NCI-H69 (cell line): ENCODE results near the gene PHLDB2.

ENCODE experiments used
- DNase-seq: peaks from one replicate; lab custom pipeline; 2025; lab: John Stamatoyannopoulos, UW

The PHLDB2 gene

DNA sequence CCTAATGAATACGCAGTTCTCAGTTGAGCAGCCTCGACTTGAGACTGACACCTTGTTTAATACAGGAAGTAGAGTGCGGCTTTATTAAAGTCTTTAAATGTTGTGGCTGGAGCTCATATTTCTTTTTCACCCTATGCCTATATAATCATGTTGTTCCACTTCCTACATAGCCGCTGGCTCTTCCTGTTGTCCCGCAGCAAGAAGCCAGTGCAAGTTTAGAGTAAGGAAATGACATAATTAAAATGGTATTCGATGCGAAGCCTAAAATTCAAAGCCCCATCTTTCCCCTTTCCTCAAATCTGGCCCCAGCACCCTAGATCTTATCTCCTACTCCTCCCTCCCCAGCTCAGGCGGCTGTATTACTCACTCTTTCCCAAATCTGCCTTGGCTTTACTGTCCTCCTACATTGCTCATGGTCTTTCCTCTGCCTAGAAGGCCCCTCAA is 7.5 kb upstream of the PHLDB2 start:
- no peak for DNase-seq

DNA sequence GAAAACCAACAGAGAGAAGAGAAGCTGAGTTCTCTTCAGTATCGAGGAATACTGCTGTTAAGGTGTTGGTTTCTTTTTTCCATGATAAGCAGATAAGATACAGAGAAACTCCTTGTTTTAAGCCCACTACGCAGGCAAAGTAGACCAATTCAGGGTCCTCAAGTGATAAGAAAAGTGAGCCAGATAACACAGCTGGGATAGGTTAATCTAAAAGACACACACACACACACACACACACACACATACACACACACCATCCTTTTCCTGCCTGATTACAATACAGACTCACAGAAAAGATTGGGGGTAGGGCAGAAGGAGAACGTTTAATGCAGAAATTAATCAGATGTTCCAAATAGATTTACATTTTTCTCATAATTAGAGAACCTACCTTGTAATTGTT is 6.5 kb upstream of the PHLDB2 start:
- DNase-seq: no peak

DNA sequence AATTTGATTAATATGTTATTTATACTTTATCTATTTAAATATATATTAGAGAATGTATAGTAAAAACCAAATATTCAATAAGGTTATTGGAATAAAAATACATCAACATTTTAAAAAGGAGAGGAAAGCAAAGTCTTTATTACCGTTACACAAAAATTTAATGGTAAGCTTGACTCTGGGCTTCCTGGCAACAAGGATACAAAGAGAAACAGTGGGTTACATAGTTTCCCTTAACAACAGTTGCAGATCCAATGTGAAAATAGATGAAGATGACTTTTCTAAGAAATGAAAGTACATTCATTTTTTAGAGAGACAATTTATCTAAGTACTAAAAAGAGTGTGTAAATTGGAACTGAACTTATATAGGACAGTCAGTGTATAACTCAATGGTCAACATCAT is 6.0 kb upstream of the PHLDB2 start:
- no peak for DNase-seq

DNA sequence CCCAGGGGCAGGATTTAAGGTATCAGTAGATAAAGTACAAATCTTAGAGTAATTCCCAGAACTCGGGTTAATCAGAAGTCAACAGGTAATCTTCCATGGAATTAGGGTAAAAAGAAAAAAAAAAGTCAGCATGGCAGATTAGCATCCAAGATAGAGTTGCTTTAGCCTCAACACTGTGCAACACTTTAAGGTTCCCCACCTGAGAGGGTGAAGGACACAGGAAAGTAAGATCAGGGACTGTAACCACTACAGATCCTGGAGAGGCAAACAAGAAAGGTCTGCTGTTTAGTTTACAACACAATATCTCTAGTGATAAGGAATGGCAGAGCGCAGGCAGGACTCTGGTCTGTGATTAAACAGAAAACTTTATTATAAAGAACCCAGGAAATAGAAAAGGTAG is 4.1 kb upstream of the PHLDB2 start:
- DNase-seq: no peak

DNA sequence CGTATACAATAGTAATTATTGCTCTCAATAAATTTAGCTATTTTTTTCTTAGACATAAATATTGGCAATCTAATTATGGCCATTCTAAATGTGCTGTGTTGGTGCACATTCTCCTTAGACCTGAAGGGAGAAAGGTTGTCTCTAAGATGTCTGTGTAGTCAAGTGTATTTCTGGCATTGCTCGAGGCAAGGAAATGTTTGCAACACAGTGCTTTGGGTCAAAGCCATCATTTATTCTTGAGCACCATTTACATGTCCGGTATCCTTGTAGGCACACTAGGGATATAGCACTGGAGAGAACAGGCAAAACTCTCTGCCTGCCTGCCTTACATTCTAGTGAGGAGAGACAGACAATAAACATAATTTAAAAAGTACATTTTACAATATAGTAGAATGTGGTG is 2.6 kb upstream of the PHLDB2 start:
- no peak for DNase-seq

DNA sequence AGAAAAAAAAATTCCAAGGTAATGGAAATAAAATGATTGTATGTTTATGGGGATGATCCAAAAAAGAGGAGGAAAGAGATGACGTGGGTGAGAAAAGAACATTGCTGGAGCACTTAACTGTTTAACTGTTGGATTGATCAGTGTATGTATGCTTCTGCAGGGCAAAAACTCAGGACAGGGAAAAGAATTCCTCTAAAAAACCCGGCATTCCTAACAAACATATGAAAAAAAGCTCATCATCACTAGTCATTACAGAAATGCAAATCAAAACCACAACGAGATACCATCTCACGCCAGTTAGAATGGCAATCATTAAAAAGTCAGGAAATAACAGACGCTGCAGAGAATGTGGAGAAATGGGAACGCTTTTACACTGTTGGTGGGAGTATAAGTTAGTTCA is 1.6 kb upstream of the PHLDB2 start:
- no peak for DNase-seq

DNA sequence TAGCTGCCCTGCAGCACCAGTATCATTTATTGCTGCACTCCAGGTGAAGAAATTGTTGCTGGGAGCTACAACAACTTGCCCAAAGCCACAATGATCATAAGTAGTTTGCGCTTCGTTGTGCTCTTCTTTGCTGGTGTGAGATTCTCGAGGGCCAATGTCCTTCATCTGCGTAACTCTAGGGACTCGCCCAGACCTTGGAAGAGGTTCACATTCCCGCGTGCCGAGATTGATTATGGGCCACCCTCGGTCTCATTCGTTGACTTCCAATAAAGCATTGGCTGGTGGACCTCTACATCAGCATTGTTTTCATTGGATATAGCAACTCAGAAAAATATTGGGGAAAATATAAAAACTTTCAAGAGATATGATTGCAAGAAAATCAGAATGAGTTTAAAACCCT is 423 bp upstream of the PHLDB2 start:
- no peak for DNase-seq

DNA sequence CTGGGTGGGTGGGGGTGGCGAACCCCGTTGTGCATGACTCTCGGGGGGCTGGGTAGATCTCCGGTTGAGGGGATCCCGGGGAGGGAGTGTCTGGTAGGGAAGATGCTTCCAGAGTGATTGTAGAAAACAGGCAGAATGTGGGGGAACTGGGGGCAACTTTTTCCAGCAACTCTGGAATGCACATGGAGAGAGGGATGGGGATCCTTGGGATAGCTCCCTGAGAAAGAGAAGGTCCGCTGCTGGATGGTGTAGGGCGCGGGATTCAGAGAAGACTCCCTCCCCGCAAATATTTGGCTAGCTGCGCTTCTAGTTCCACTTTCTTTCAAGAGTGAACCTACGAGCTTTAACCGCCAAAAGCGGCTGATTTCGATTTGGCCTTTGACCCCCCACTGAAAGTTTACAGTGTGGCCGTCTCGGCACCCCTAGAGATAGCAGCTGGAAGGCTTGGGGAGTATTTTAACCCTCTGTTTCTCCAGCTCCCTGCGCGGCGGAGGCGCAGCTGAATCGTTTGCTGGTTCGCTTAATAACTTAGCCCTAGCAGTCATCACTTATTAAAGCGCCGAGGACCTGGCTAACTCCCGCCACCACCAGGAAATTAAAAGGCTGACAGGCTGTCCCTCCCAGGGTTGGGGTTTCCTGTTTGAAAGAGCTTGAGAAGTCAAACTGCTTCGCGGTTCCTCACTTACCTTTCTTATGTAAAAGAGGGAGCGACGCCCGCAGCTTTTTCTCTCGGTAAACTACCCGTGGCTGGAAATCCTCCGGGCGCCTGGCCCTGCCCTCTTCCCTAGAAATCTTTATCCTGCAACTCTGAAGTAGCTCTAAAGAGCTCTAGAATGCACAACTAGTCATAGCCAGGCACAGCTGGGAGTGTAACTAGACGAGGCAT is 1.2 kb downstream of the PHLDB2 start:
- peak; percentile 87 for DNase-seq

DNA sequence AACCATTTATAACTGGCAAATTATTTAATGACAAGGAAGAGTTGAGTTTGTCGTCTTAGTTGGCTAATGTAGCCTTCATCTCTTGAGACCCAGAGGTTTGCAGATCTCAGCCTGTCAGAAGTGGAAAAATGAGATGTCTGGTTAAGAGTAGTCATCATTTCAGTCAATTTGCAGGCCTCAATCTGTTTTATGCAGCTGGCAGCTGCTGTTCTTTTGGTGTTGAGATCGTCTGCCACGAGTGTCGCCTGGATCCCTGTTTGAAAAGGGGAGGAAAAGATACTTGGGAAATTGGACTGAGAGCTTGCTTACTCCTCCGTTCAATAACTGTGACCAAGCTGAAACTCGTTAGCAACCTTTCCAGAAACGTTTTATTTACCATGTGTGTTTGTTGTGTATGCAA is 2.3 kb downstream of the PHLDB2 start:
- peak; percentile 45 for DNase-seq

DNA sequence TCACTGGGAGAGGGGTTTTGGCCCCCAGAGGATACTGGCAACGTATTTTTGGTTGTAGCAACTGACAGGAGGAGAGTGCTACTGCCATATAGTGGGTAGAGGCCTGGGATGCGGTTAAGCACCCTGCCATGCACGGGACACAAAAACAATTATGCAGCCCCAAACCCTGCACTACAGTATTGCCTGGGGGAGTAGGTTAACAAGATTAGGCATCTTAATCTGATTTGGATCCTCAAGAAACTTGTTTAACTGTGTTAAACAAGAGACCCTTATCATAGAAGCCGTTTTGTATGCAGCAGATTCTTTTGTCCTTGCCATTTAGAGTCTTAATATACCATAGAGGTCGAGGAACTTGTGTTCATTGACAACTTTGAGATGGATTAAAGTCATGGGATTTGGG is 3.4 kb downstream of the PHLDB2 start:
- DNase-seq: no peak

DNA sequence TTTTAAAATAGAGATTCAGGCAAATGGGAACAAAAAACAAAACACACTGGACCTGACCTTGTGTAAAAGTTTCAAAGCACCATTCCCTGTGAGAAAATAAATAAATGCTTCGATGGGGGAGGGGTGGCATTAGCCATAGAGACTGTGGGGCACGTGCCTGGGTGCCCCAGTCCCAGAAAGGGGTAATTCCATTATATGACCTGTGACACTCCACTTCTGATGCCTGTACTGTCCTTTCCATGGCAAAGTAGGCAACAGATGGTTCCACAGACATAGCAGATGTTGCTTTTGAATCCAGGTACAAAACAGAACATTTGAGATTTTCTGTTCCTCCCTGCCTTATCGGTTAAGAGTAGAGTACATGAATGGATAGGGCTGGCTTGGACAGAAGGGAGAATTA is 3.9 kb downstream of the PHLDB2 start:
- peak; percentile 74 for DNase-seq

DNA sequence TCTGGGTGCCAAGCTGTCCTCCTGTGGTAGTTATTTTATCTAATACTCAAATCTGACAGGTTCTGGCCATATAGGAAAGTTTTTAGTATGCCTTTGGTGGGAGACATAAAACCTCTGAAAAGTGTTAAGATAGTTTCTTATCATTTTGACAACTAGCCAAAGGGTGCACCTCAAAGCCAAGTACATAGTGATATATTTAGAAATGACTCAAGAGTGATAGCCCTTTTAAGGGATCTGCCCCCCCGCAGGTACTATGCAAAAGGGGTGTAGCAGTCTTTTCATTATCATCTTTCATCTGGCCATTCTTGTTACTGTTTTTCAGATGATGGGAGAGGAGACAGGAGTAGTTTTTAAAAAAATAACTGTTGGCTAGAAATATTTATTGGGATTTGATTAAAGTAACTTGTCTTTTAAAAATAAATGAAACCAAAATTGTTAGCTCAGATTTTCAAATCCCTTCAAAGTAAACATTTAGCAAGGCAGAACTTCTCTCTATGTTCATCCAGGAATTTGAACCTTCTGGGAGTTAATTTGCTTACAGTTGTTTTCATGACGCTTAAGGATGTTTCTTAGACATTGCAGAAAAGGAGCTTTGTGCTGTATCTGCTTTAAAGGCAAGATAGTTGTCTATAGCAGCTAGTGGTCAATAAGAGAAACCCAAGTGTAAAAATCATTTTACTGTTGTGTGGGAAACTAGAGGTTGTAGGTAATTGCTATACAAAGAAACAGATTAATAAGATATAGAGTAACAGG is 5.1 kb downstream of the PHLDB2 start:
- no peak for DNase-seq

DNA sequence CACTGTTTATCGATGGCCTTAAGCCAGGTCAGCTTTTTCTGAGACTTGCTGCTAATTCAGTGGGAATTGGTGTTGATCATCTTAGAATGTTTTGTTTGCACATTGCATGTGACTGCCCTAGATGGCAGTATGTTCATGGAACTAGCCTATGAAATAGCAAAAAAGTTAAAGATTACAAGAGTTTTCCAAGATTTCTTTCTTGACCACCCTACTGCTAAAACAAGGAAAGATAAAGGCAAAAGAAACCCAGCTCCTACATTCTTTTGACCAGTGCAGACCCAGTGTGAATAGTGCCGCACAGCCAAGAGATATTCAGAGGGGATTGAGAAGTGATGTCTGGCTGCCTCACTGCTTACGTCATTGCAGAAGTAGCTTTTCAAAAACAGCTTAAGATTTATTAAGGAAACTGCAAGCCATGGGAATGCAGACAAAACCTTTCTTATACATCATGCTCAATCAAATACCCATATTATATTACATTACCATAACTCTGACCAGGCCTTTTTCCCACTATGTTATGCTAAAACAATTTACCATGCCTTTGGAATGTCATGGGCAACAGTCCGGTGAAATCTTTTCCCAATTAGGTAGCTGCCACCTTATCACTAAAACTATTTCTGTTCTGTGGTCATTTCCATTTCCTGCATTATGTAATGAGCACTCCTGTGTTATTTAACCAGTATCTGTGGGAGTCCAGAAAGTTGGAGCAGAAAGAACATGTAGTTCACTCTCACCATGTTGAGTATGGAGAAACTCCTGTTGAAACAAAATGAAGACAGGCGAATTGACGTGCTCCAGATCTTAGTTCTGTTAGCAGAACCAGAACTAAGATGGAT is 6.0 kb downstream of the PHLDB2 start:
- no peak for DNase-seq

DNA sequence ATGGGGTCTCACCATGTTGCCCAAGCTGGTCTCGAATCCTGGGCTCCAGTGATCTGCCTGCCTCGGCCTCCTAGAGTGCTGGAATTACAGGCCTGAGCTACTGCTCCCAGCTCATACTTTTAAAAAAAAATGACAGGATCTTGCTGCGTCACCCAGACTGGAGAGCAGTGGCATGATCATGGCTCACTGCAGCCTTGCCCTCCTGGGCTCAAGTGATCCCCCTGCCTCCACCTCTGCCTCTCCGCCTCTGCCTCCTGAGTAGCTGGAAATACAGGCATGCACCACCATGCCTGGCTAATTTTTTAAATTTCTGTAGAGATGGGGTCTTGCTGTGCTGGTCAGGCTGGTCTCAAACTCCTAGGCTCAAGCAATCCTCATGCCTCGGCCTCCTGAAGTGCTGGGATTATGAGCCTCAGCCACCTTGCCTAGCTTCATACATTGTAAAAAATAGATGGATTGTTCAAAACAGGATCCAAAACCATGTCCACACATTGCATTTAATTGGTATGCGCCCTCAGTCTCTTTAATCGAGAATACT is 8.9 kb downstream of the PHLDB2 start:
- DNase-seq: no peak

DNA sequence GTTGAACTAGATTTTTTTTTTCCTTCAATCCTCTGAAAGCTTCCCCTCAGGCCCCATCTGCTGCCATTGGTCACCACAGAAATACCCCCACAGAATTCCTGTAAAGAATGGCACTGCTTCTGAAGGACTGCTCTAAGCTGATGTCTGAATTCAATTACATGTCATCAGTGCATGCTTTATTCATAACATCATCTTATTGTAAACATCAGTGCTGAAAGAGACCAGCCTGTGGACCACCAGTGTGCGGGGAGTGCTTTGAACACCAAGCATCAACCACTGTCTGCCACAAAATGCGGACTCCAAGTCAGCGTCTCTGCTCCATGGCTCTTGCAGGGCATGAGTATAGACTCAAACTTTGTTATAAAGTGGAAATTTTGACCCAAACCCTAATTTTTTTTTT is 11.6 kb downstream of the PHLDB2 start:
- no peak for DNase-seq

DNA sequence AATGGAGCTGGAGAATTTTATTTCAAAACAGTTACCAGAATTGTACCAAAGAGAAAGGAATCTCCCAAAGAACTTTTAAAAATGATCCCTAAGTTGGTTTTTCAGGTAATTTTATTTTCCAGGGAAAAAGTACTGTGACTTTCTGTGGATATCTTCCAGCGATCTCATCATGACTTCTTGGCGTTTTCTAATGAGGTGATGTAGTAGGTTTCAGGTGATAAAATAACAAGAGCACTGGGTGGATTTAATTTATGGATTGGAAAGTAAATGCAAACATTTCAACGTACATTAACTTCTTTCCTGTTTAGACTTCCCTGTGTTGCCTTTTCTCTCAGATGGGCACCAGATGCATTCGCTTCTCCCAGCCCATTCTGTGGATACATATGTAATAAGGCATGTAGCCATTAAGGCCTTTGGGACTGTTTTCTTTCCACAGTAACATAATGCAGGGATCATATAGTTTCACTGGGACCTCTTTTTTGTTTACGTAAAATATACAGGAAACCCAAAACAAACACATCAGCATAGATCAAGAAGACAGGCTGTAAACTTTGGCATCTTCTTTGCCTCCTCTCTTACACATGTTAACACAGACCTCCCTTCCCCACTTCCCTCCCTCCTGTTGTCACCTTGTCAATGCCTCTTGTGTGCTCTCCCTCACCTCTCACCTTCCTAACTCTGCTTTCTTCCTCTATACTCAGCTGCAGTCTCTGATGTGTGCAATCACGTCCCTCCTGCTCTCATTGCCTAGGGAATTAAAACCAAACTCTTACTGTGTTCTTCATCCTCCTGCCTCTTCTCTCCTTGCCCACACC is 13.0 kb downstream of the PHLDB2 start:
- peak; percentile 82 for DNase-seq

DNA sequence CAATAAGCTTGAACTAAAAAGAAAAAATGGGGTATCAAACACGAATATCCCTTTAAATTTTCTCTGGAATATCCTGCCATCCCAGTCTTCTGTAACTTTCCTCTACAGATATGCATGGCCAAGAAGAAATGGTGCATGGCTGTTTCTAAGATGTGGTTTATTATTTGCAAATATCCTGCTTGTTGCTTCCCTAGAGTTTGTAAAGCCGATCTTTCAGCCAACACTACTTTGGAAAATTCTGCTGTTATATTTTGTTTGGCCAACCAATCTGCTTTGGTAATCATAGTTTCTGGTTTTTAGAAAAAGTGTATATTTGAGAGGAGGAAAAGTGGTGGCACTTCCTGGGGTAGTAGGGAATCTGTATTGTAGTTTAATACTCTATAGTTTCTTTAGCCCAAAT is 13.9 kb downstream of the PHLDB2 start:
- DNase-seq: no peak

DNA sequence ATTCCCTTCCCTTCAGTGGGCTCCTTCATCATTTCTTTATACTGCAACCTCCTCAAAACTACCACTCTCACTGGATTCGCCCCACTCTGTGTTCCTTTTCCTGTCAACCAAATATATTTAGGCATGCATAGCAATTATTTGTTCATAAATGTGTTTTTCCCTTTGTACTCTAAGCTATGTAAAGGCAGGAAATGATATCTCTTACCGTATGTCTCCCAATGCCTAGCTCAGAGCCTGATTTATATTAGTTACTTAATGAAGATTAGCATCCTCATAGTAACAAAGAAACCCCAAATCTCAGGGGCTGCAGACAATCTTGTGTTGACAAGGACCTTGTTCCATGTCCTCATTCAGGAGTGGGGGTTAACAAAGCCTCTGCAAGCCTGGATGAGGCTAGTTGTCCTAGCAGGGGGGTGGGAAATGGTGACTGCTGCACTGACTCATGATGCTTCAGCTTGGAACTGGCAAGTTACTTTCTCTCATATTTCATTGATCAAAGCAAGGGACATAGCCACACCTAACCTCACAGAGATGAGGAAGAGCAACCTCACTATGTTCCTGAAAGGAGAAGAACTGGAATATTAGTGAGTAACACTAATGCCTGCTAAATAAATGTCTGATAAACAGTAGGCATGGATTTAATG is 15.2 kb downstream of the PHLDB2 start:
- no peak for DNase-seq

DNA sequence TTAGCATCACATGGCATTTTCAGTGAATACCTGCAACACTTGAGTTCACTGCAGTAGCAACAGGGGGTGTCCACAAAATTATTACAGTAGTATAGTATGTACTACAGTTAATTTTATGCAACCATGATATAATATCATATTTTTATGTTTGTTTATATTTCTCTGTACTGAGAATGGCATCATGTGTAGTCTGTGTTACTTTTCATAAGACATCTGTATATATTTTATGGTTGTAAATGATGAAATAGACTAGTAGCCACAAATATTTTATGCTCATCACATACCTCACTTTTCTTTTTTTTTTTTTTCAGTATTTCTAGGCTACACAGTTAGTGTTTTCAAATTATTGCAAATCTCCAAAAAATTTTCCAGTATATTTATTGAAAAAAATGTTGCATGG is 22.4 kb downstream of the PHLDB2 start:
- no peak for DNase-seq

DNA sequence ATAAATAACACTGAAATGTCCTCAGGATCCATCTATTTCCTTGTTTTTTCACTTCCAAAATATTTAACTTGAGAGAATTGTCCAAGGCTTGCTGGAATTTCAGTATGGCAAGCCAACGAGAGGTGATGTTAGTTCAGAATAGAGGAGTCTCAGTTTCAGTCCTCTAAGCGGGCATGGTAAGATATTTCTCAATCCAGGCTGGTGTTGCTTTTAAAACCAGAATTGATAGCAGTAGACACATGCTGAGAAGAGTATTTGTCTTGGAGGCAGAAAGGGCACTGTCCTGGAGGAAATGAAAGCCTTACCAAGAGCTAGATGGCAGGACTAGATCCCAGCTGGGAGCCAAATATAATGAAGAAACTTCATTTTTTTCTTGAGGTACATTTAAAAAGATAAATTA is 23.1 kb downstream of the PHLDB2 start:
- no peak for DNase-seq

DNA sequence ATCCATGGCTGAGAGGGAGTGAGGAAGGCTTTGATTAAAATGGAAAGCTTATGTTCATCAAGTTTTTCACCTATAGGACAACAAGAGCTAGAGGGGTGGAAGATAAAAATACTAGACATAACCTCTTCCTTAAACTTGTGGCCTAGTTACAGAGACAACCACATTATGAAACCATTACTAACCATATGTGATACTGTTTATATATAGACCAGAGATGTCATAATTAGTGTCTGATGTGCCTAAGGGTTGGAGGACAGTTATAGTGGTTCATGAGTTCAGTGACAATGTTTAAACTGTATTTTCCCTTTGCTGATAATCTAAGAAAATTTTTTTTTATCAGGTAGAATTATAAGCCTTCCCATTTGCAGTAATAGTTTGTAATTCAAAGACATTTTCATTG is 23.7 kb downstream of the PHLDB2 start:
- DNase-seq: no peak
